Measurements from ENCODE around the gene RERE. TPM values are rescaled to one million over a fixed set of nuclear protein-coding genes. Genes with fewer than 3 reads are reported as not detected.

RERE gene
- total RNA-seq, 2 donors from 2014 or later, result 74.5 to 128 TPM

- no peak for TF ChIP-seq POLR2A (IDR thresholded peaks at IDR 0.05)
- TF ChIP-seq, protein P1, sequence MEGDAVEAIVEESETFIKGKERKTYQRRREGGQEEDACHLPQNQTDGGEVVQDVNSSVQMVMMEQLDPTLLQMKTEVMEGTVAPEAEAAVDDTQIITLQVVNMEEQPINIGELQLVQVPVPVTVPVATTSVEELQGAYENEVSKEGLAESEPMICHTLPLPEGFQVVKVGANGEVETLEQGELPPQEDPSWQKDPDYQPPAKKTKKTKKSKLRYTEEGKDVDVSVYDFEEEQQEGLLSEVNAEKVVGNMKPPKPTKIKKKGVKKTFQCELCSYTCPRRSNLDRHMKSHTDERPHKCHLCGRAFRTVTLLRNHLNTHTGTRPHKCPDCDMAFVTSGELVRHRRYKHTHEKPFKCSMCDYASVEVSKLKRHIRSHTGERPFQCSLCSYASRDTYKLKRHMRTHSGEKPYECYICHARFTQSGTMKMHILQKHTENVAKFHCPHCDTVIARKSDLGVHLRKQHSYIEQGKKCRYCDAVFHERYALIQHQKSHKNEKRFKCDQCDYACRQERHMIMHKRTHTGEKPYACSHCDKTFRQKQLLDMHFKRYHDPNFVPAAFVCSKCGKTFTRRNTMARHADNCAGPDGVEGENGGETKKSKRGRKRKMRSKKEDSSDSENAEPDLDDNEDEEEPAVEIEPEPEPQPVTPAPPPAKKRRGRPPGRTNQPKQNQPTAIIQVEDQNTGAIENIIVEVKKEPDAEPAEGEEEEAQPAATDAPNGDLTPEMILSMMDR (IDR thresholded peaks at IDR 0.05), result no peak
- Histone ChIP-seq H3K9me3 (no peaks in the 10 kb centered on the region), H3K27ac (no peak overlapping the region), H3K36me3 (replicated peaks in 1 of 2; ENCODE audit: insufficient read depth in 1 of 2, low read depth in 2 of 2) (no peaks in the 10 kb centered on the region), H3K4me3 (no peak overlapping the region), H3K27me3 (no peaks in the 10 kb centered on the region), H3K4me1 (peaks cover 25% of the 10 kb centered on the region)
- ATAC-seq (no peak), DNase-seq (no peak)
- intact Hi-C loops (cut with DNase I), result no loop called here
- 78 to 94% methylated on average over 6 of the region's 6 CpGs for WGBS, 2 donors
These were observed 272.4 kb downstream of the RERE start for GRCh38 chr1:8545078-8545477.

GRCh38 chr1:8544644-8545043 is 272.8 kb downstream of the RERE start:
- no peak overlapping the region for H3K4me3 ChIP-seq
- no peaks in the 10 kb centered on the region for H3K36me3 ChIP-seq (replicated peaks in 1 of 2; ENCODE audit: insufficient read depth in 1 of 2, low read depth in 2 of 2)
- peaks cover 22% of the 10 kb centered on the region for H3K4me1 ChIP-seq
- no peaks in the 10 kb centered on the region for H3K9me3 ChIP-seq
- TF ChIP-seq POLR2A (IDR thresholded peaks at IDR 0.05), result no peak
- TF ChIP-seq, protein P1 (IDR thresholded peaks at IDR 0.05), result no peak
- DNase-seq (no peak), ATAC-seq (no peak)
- no peak overlapping the region for H3K27ac ChIP-seq
- H3K27me3 ChIP-seq, result no peaks in the 10 kb centered on the region
- intact Hi-C loops (cut with DNase I), result no loop called here
- 65 to 73% methylated on average over 1 of the region's 1 CpG for WGBS, 2 donors

GRCh38 chr1:8543965-8544364 is 273.5 kb downstream of the RERE start:
- ATAC-seq, result no peak
- DNase-seq, result no peak
- H3K4me3 ChIP-seq, result no peak overlapping the region
- TF ChIP-seq POLR2A (IDR thresholded peaks at IDR 0.05), result no peak
- TF ChIP-seq, protein P1 (IDR thresholded peaks at IDR 0.05), result no peak
- intact Hi-C loops (cut with DNase I), result no loop called here
- no peaks in the 10 kb centered on the region for H3K9me3 ChIP-seq
- no peaks in the 10 kb centered on the region for H3K36me3 ChIP-seq (replicated peaks in 1 of 2; ENCODE audit: insufficient read depth in 1 of 2, low read depth in 2 of 2)
- no peaks in the 10 kb centered on the region for H3K27me3 ChIP-seq
- H3K27ac ChIP-seq, result no peak overlapping the region
- H3K4me1 ChIP-seq, result peaks cover 19% of the 10 kb centered on the region

GRCh38 chr1:8541961-8542521 is 275.4 kb downstream of the RERE start:
- no peaks in the 10 kb centered on the region for H3K27me3 ChIP-seq

GRCh38 chr1:8540971-8541370 is 276.5 kb downstream of the RERE start:
- peaks cover 9% of the 10 kb centered on the region for H3K4me1 ChIP-seq
- WGBS, 2 donors, result 81 to 89% methylated on average over 1 of the region's 1 CpG
- H3K9me3 ChIP-seq, result no peaks in the 10 kb centered on the region
- H3K27me3 ChIP-seq, result no peaks in the 10 kb centered on the region
- H3K36me3 ChIP-seq (replicated peaks in 1 of 2; ENCODE audit: insufficient read depth in 1 of 2, low read depth in 2 of 2), result no peaks in the 10 kb centered on the region
- no peak overlapping the region for H3K27ac ChIP-seq
- H3K4me3 ChIP-seq, result no peak overlapping the region
- TF ChIP-seq, protein P1 (IDR thresholded peaks at IDR 0.05), result no peak
- TF ChIP-seq POLR2A (IDR thresholded peaks at IDR 0.05), result no peak
- ATAC-seq, result no peak
- DNase-seq, result no peak
- intact Hi-C loops (cut with DNase I), result no loop called here

More at GRCh38 chr1:8541961-8542521, 275.4 kb downstream of the RERE start:
- no peak for ATAC-seq
- Histone ChIP-seq H3K36me3 (replicated peaks in 1 of 2; ENCODE audit: insufficient read depth in 1 of 2, low read depth in 2 of 2) (no peaks in the 10 kb centered on the region), H3K9me3 (no peaks in the 10 kb centered on the region), H3K27ac (no peak overlapping the region), H3K4me3 (no peak overlapping the region), H3K4me1 (peaks cover 9% of the 10 kb centered on the region)
- 55 to 56% methylated on average over 8 of the region's 8 CpGs for WGBS, 2 donors
- no peak for DNase-seq
- TF ChIP-seq, protein P1 (IDR thresholded peaks at IDR 0.05), result no peak
- no peak for TF ChIP-seq POLR2A (IDR thresholded peaks at IDR 0.05)
- intact Hi-C loops (cut with DNase I), result no loop called here

Measured in body of pancreas (tissue), 4 donors.